RWPE1 (cell line): ENCODE measurements around the gene ADAMTS13.

Experiments
- CTCF ChIA-PET: fragments of 350-600 bp; sonication (Branson Sonifier 250); formaldehyde crosslinking; extraction: SDS; loops from one replicate; lab custom pipeline; 2021; lab: Yijun Ruan, JAX
- POLR2A ChIA-PET: fragments of 400-600 bp; formaldehyde crosslinking; extraction: SDS; loops from one replicate; lab custom pipeline; 2020; ENCODE audit warnings: antibody characterized with exemption; ENCODE audit not compliant: low non-redundant PET; lab: Yijun Ruan, JAX
- DNase-seq: peaks from one replicate; pipeline ENCODE4 v3.0.0; 2012; ENCODE audit warnings: low spot score
- H3K27ac ChIP-seq: fragments of 450-650 bp; 2 replicates; pipeline ENCODE4 v1.5.1; 2017
- CTCF ChIP-seq: fragments of 450-650 bp; conservative IDR thresholded peaks from 2 replicates; pipeline ENCODE4 v1.5.1; 2017; ENCODE audit warnings: low read depth, mild to moderate bottlenecking

The ADAMTS13 gene

GRCh38 chr9:133472753-133473378 lies 50.7 kb downstream of the ADAMTS13 start:
- TF ChIP-seq CTCF, result no peak
- peak overlapping the region; percentile 74 for H3K27ac ChIP-seq
- ChIA-PET POLR2A (no interaction called here), CTCF (interaction anchor here (0.8 to 1.6 kb wide), 2 partner anchors 12 to 14 kb away, joined by 3 to 7 read pairs; no protein-coding TSS in a partner anchor)
- no peak for DNase-seq

GRCh38 chr9:133473743-133474142 lies 51.6 kb downstream of the ADAMTS13 start:
- no peak for TF ChIP-seq CTCF
- H3K27ac ChIP-seq, result peak overlapping the region; percentile 74
- DNase-seq, result no peak
- ChIA-PET POLR2A (interaction anchor here (0.6 kb wide), 1 partner anchor 125 kb away, joined by 3 read pairs; no protein-coding TSS in a partner anchor), CTCF (interaction anchor here (1.6 kb wide), 1 partner anchor 13 kb away, joined by 7 read pairs; no protein-coding TSS in a partner anchor)

GRCh38 chr9:133474215-133474614 lies 52.0 kb downstream of the ADAMTS13 start:
- peak overlapping the region; percentile 74 for H3K27ac ChIP-seq
- no peak for TF ChIP-seq CTCF
- POLR2A ChIA-PET, result no interaction called here
- DNase-seq, result no peak
- CTCF ChIA-PET, result no interaction called here

- peak overlapping the region; percentile 74; the same call in 1 of the 2 replicates for H3K27ac ChIP-seq
- DNase-seq, result no peak
- CTCF ChIA-PET, result interaction anchor here (0.6 kb wide), 1 partner anchor 154 kb away, joined by 3 read pairs; no protein-coding TSS in a partner anchor
- POLR2A ChIA-PET, result no interaction called here
- no peak for TF ChIP-seq CTCF
Observed at GRCh38 chr9:133474853-133475252, 52.7 kb downstream of the ADAMTS13 start.

GRCh38 chr9:133475292-133476012 lies 53.3 kb downstream of the ADAMTS13 start:
- no peak for TF ChIP-seq CTCF
- no peak for DNase-seq
- CTCF ChIA-PET, result interaction anchor here (0.6 kb wide), 1 partner anchor 155 kb away, joined by 3 read pairs; no protein-coding TSS in a partner anchor
- peak overlapping the region; percentile 74 for H3K27ac ChIP-seq
- POLR2A ChIA-PET, result no interaction called here
